ENCODE data around the gene CASZ1. TPM values are rescaled to one million over a fixed set of nuclear protein-coding genes. Genes with fewer than 3 reads are reported as not detected.
A peak's percentile ranks its signal among the peaks of the same experiment; 100 is the strongest.

Gene CASZ1
- total and polyA plus RNA-seq, 2 experiments from 2014 or later = 3.6 to 6.9 TPM

DNA sequence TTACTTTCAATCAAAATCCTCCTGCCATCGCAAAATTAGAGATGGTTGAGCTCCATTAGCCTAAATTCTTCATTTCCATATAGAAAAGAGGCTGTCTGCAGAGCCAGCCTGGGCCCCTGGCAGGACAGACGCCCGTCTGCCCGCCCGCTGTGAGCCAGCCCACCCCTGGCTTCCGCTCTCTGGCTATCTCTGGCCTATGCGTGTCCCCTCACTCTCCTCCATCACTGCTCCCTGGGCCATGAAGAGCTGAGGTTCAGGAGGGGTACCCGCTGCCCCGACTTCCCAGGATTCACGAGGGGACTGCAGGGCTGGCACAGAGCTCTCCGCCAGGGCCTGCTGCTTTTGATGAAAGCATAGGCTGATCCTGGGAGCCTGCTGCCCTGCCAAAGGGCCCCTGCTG, 117.6 kb downstream of the CASZ1 start:
- Histone ChIP-seq H3K79me2 (peaks cover 27% of the 10 kb centered on the region), H3K9me2 (replicated peaks; ENCODE audit: insufficient read depth) (no peaks in the 10 kb centered on the region), H3K36me3 (replicated peaks; ENCODE audit: insufficient read depth, low read depth) (no peaks in the 10 kb centered on the region), H3K27ac (no peak overlapping the region), H3K4me1 (ENCODE audit: insufficient read depth) (peaks cover 64% of the 10 kb centered on the region), H2AFZ (no peak overlapping the region), H3K4me3 (no peak overlapping the region), H3K9me3 (ENCODE audit: low read depth) (no peaks in the 10 kb centered on the region), H4K20me1 (ENCODE audit: insufficient read depth, poor library complexity, severe bottlenecking) (peaks cover 3% of the 10 kb centered on the region), H3K27me3 (no peaks in the 10 kb centered on the region), H3K4me2 (no peak overlapping the region)
- TF ChIP-seq, protein P1, sequence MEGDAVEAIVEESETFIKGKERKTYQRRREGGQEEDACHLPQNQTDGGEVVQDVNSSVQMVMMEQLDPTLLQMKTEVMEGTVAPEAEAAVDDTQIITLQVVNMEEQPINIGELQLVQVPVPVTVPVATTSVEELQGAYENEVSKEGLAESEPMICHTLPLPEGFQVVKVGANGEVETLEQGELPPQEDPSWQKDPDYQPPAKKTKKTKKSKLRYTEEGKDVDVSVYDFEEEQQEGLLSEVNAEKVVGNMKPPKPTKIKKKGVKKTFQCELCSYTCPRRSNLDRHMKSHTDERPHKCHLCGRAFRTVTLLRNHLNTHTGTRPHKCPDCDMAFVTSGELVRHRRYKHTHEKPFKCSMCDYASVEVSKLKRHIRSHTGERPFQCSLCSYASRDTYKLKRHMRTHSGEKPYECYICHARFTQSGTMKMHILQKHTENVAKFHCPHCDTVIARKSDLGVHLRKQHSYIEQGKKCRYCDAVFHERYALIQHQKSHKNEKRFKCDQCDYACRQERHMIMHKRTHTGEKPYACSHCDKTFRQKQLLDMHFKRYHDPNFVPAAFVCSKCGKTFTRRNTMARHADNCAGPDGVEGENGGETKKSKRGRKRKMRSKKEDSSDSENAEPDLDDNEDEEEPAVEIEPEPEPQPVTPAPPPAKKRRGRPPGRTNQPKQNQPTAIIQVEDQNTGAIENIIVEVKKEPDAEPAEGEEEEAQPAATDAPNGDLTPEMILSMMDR (IDR thresholded peaks at IDR 0.05; ENCODE audit: poor library complexity) = no peak
- no peak for TF ChIP-seq EZH2phosphoT487 (IDR thresholded peaks at IDR 0.05; ENCODE audit: low read depth, severe bottlenecking, unreplicated experiment)
- no peak for TF ChIP-seq EZH2 (IDR thresholded peaks at IDR 0.05; ENCODE audit: borderline replicate concordance)
- DNase-seq (ENCODE audit: low spot score) = no peak
- WGBS (ENCODE audit: low lambda C conversion rate, missing lambda C conversion rate) = 92% methylated on average over 11 of the region's 11 CpGs

DNA sequence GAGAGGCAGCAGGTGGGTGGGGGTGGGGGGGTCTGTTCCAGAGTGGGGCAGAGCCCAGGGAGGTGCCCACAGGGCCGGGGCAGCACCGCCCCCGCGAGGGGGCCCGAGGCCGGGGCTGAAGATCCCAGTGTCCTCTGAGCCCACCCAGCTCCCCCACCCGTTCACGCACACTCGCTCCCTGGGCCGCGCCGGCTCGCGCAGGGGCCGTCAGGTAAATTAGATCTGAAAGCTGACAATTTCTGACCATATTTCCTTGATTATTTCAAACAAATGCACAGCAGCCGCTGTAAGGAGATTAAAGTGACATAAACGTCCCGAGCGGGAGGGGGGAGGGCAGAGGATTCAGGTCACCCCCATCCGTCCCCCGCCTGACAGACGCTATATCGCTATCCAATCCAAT, 118.0 kb downstream of the CASZ1 start:
- H3K79me2 ChIP-seq = peaks cover 31% of the 10 kb centered on the region
- no peak overlapping the region for H3K4me3 ChIP-seq
- DNase-seq (ENCODE audit: low spot score) = no peak
- no peak overlapping the region for H2AFZ ChIP-seq
- peaks cover 69% of the 10 kb centered on the region for H3K4me1 ChIP-seq (ENCODE audit: insufficient read depth)
- H3K27ac ChIP-seq = no peak overlapping the region
- no peaks in the 10 kb centered on the region for H3K9me3 ChIP-seq (ENCODE audit: low read depth)
- H3K27me3 ChIP-seq = no peaks in the 10 kb centered on the region
- no peaks in the 10 kb centered on the region for H3K36me3 ChIP-seq (replicated peaks; ENCODE audit: insufficient read depth, low read depth)
- no peaks in the 10 kb centered on the region for H4K20me1 ChIP-seq (ENCODE audit: insufficient read depth, poor library complexity, severe bottlenecking)
- WGBS (ENCODE audit: low lambda C conversion rate, missing lambda C conversion rate) = 87% methylated on average over 13 of the region's 23 CpGs
- H3K4me2 ChIP-seq = no peak overlapping the region
- H3K9me2 ChIP-seq (replicated peaks; ENCODE audit: insufficient read depth) = no peaks in the 10 kb centered on the region
- TF ChIP-seq EZH2phosphoT487 (IDR thresholded peaks at IDR 0.05; ENCODE audit: low read depth, severe bottlenecking, unreplicated experiment) (no peak), EZH2 (IDR thresholded peaks at IDR 0.05; ENCODE audit: borderline replicate concordance) (no peak)
- TF ChIP-seq, protein P1 (IDR thresholded peaks at IDR 0.05; ENCODE audit: poor library complexity) = no peak

DNA sequence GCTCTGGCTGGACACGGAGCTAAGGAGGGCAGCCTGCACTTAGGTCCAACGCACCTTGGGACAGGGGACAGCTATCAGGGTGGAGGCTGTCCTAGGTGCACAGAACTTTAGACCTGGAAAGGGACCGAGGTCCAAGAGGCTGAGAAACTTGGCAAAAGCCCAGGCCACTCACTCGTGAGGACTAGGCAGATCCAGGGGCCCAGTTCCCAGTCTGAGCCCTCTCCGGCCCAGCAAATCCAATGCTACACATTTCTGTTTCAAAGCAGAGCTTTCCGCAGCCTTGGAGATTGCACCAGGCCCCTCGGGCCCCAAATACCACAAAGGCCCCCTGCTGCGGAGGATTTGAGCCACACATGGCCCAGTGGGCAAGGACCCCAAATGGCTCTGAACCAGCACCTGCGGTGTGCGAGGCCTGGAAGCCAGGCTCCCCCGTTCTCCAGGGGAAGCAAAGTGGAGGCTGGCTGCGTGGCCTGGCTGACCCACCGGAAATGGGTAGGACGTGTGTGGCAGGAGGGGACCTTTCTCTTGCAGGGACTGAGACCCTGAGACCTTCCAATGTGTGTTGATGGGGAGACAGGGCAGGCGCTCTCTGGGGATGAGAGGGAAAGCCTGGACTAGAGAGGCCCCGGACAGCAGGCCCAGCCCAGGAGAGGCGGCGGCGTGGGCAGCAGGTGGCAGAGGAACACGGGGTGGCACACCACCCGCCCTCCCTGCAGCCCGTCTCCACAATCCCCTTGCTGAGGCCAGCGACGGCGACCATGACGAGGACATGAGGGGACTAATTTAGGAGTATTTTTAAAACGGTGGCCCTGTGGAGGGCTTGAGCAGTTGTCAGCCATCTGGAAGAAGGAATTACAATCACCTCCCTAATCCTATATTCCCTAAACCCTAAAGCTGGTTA, 118.7 kb downstream of the CASZ1 start:
- H3K4me1 ChIP-seq (ENCODE audit: insufficient read depth) = peaks cover 74% of the 10 kb centered on the region
- no peaks in the 10 kb centered on the region for H3K36me3 ChIP-seq (replicated peaks; ENCODE audit: insufficient read depth, low read depth)
- no peaks in the 10 kb centered on the region for H3K9me3 ChIP-seq (ENCODE audit: low read depth)
- no peaks in the 10 kb centered on the region for H3K27me3 ChIP-seq
- no peaks in the 10 kb centered on the region for H4K20me1 ChIP-seq (ENCODE audit: insufficient read depth, poor library complexity, severe bottlenecking)
- H3K79me2 ChIP-seq = peaks cover 31% of the 10 kb centered on the region
- H3K4me3 ChIP-seq = no peak overlapping the region
- WGBS (ENCODE audit: low lambda C conversion rate, missing lambda C conversion rate) = 79% methylated on average over 27 of the region's 27 CpGs
- no peak overlapping the region for H2AFZ ChIP-seq
- peak overlapping the region; percentile 53 for H3K27ac ChIP-seq
- H3K9me2 ChIP-seq (replicated peaks; ENCODE audit: insufficient read depth) = no peaks in the 10 kb centered on the region
- TF ChIP-seq, protein P1 (IDR thresholded peaks at IDR 0.05; ENCODE audit: poor library complexity) = no peak
- TF ChIP-seq EZH2 (IDR thresholded peaks at IDR 0.05; ENCODE audit: borderline replicate concordance) (no peak), EZH2phosphoT487 (IDR thresholded peaks at IDR 0.05; ENCODE audit: low read depth, severe bottlenecking, unreplicated experiment) (no peak)
- peak overlapping the region; percentile 33 for H3K4me2 ChIP-seq
- DNase-seq (ENCODE audit: low spot score) = peak; percentile 78

Measured in hepatocyte (in vitro differentiated cells).